NCI-H526 (cell line): ENCODE data around the gene ZNF648.
A peak's percentile ranks its signal among the peaks of the same experiment; 100 is the strongest.
"Not testable (repeated sequence)": the region's sequence is repeated elsewhere in the genome, so short reads cannot be mapped to it uniquely, and the experiment has no call there.

ENCODE experiments used
- DNase-seq, 2 experiments: peaks; one replicate each; lab custom pipeline; 2025; lab: John Stamatoyannopoulos, UW

The ZNF648 gene

DNA sequence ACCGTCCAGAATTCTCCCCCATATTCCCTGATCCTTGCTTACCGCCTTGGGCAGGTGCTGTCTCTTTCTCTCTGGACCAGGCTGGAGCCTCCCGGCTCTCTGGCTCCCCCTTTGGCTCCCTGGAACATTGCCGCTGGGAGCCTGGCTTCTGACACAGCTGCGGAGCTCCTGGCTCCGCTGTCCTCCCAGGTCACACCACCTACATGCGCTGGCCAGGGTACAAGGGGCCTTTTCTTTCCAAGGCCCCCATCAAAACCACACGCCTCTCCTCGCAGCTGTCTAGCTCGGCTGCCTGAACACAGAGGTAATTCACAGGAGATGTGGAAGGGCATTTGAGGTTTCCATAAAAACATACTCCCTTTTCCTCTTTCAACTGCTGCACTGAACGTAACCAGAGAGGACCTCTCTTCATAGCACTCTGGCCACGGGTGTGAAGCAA, 7.5 kb upstream of the ZNF648 start:
- DNase-seq: peak; percentile 87 to 97

DNA sequence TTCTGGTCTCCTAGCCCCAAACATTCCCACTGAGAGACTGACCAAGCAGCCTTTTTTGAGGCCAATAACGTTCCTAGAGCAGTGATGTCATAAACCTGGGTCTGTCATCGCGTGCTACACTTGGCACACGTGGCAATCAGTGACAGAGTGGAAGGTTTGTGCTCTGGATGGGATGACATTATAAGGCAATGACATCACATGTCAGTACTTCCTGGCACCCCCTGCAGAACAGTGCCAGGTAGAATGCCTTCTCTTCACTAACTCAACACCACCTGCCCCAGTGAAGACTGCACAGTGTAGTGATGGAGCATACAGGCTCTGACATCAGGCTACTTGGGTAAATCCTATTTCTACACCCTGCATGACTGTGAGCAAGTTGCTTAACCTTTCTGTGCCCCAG, 5.4 kb upstream of the ZNF648 start:
- no peak for DNase-seq

DNA sequence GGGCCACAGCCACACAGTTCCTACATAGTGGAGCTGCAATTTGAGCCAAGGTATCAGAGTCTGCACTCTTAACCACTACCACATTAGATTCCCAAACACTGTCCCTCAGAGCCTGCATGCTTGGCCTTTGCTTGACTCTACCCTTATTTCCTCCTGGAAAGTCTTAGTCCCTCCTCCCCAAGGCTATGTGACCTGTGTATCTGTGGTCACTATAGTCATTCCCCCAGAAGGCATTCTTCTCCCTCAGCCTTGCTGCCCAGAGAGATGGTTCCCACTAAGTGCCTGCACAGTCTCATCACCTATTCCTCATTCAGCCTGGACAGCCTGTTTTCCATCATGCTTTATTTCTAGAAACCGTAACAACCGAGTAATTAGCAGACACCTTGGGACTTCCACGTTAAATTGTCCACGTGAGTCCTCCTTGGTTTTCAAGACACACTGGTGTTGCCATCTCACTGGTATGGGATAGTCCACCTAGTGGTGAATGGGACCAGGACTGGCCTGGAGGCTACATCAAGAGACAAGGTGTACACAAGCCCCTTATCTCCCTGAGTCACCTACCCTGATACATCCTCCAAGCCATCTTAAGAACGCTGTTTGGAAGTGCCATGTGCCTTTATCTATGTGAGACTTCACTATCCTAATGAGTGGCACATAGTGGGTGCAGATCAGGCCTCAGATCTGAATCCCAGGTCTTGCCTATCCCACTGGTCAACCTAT, 3.8 kb upstream of the ZNF648 start:
- no peak for DNase-seq

DNA sequence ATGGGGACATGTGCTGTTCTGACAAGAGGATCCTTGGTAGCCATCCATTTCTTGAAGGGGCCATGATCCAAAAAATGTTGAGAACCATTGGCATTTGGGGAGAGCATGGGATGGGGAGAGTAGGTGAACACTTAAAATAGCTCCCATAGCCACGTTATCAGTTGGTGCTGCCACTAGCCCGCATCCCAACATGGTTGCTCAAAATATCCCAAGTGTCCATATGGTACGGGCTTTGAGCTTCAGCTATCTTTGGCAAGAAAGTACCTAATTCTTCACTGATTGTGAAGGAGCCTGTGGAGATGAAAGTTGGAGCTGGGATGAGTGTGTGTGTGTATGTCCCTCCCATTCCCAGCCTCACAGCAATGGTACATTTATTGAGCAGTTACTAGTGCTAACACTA, 3.1 kb upstream of the ZNF648 start:
- no peak for DNase-seq

DNA sequence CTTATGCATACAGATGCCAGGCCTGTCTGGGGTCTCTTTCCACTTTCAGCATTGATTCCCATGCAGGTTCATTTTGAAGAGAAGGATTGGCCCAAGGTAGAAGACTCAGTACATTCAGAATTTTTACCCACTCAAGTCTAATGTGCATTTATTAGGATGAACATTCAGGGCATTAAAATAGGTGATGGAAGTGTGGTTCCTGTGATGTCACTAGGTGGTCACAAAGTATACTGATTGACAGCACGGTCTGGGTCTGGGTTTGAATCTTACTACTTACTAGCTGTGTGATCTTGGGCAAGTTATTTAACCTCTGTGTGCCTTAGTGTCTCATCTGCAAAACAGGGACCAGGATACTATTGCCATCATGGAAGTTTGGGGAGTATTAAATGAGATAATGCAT, 711 bp upstream of the ZNF648 start:
- DNase-seq: no peak

DNA sequence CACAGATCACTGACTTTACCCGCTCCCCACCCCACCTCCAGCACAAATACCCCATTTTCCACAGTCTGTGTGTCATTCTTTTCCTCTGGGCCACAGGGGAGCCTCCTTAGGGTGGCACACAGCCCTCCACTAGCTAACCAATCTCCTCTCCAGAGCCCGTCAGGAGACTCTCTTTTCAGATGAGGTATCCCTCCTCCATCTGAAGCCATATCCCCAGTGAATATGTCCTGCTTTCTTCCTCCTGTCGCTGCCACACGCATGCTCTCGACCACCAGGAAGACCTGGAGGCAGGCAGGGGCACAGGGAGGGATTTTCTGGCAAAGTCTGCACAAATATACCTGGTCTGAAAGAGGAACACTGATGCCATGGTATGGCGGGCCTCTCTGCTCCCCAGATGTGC, 635 bp downstream of the ZNF648 start:
- no peak for DNase-seq

DNA sequence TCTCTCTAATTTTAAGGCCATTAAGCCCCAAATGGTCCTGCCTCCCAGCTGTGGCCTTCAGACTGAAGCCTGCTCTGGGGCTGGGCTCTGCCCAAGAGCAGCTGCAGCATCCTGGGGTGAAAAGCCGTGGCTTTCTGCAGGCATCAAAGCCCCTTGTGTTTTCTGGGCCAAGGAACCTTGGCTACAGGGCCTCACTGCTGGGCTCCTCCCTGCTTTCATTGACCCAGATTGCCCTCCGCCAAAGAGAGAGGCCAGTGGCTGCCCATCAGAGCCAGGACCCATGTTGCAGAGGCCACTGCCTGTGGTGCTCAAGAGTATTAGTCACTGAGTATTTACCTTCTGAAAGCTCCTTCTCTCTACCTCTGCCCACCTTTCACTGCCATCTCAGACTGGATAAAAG, 1.6 kb downstream of the ZNF648 start:
- no peak for DNase-seq

DNA sequence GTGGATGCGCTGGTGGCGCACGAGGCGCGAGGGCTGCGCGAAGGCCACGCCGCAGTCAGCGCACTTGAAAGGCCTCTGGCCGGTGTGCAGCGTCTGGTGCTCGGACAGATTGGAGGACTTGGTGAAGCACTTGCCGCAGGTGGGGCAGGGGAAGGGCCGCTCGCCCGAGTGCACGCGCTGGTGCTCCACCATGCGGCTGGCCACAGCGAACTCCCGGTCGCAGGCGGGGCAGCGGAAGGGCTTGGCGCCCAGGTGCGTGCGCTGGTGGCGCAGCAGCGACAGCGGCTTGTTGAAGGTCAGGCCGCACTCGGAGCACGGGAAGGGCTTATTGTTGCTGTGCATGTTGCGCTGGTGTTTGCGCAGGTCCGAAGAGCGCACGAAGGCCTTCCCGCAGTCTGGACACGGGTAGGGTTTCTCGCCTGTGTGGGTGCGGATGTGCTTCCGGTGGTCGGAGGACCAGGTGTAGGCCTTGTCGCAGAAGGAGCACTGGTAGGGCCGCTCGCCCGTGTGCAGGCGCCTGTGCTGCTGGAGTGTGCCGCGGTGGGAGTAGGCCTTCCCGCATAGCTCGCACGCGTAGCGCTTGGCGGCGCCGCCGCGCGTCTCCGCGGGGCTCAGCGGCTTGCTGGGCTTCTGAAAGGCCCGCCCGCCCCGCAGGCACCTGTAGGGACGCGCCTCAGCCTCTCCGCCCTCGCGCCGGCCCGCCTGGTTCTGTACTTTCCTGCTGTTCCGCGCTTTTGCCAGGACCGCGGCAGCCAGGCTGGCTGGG, 4.7 kb downstream of the ZNF648 start:
- DNase-seq: no peak

DNA sequence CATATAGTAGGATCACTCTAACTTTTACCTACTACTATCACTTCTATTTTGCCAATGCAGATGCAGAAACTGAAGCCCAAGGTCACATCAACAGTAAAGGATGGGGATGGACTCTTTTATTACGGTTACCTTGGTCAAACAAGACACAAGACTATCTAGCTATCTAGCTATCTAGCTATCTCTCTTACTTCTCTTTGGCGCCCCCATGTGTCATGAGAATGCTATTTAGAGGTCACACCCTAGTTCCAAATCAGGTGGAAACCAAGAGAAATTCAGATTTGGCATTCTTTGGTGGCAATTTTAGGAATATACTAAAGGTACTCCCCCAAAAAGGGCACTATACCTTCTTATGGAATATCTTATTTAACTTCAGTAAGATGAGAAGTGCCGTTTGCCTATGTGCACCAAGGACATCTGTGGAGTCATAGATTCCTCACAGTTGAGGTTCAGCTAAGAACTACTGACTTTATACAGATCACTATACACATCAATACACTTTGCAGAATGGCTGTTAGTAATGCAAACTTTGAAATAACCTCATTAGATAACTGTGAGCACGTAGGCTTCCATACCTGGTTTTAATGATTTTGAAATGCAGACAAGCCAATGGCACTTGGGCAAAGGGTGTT, 6.7 kb downstream of the ZNF648 start:
- DNase-seq: peak; percentile 61 to 86

DNA sequence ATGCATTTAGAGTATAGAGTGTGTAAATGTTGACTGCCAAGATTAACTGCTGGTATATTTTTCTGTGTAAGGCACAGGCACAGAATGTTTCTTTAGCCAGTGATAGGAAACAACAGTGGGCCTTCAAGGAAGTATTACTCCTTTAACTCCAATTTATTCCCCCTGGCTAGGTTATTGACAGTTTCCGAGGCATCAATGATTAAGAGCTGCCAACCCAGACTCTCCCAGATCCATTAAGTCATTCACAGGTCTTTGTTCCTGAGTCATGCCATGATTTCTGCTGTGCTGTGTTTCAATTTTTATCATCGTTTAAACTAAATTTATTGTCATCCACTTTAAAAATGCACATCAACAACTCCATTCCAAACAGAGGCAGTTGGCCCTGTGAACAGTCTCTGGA, 9.2 kb downstream of the ZNF648 start:
- DNase-seq: no peak

DNA sequence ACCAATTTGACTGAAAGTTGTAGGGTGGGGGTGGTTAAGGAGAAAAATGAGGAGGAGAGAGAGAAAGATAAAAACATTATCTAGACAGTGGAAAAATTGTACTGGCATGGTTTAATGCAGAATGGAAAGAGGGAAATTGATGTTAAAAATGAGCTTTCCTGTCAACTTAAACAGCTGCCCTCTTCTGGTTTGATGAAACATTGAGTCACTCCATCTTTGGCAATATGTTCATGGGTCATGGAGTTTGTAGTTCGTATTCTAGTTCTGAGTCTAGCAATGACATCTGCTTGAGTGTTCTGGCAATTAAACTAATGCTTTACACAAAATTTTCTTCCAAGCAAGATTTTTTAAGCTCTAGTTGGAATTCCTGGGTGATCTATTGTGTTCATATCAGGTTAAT, 9.6 kb downstream of the ZNF648 start:
- no peak for DNase-seq

DNA sequence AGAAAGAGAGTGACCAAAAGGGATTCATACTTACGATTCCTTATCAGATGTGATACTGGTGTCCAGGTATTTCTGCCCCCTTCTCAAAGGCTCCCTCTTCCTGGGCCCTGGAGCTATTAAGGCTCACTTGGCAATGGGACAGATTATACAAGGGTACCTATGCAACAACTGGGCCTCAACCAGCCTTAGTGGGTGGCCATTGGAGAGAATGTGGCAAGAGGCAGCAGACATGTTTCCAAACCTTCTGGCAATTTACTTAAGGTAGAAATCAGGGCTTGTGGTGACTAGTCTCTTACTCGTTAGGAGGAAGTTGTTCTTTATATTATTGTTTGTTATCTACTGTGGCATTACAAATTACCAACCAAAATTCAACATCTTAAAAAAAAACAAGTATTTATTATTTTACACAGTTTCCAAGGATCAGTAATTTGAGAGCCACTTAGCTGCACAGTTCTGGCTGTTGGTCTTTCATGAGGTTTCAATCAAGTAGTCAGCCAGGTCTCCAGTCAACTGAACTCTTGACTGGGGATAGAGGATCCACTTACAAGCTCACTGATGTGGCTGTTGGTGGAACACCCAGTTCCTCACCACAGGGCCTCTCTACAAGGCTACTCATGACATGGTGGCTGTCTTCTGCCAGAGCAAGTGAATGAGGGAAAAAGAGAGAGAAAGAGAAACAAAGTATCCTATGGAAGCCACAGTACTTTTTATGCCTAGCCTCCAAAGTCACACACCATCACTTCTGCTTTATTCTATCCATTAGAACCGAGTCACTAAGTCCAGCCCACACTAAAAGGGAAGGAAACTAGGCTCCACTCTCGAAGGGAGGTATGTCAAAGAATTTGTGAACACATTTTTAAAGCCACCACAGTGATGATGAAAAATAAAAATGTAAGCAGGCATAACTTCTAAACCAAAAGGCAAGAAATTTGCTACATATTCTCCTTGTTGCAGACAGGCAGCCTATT, 10.7 kb downstream of the ZNF648 start:
- DNase-seq: no peak

DNA sequence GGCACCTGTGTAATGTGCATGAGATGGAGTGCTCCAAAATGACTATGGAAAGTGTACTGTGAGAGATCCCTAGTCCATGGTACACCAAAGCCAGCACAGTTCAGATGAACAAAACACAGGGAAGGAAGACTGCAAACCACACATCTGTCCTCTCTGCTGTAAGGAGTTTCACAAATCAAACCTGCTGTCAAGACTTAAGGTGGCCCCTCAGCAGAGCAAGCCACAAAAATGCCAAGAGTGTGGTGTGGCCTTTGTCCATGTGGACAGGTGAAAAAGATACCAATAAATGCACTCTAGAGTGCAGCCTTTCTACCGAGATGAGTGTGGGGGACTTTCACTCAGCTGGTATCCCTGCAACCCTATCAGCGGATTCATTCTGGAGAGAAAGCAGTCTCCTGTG, 12.9 kb downstream of the ZNF648 start:
- DNase-seq: no peak

DNA sequence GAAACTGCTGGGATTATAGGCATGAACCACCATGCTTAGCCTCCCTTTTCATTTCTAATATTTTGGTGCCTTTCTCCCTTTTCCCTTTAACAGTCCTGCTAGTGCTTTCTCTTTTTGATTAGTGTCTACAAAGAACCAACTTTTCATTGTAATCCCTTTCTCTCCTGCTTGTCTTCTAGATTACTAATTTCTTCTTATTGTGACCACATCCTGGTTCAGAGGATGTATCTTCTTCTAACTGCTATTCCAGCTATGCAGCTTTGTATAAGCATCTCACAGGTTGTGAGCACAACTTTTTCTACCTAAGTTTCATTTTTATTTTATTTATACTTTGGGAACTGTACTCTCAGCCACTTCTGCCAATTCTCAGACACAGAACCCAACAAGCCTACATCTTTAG, 14.7 kb downstream of the ZNF648 start:
- no peak for DNase-seq

DNA sequence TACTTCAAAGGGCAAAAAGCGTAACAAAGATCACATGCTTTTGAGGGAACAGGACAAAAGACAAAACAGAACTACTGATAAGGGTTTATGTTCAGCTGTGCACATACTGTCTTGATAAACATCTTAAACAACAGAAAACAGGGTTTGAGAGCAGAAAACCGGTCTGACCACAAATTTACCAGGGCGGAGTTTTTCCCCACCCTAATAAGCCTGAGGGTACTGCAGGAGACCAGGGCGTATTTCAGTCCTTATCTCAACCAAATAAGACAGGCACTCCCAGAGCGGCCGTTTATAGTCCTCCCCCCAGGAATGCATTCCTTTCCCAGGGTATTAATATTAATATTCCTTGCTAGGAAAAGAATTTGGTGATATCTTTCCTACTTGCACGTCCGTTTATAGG, 16.0 kb downstream of the ZNF648 start:
- DNase-seq: not testable (repeated sequence)

DNA sequence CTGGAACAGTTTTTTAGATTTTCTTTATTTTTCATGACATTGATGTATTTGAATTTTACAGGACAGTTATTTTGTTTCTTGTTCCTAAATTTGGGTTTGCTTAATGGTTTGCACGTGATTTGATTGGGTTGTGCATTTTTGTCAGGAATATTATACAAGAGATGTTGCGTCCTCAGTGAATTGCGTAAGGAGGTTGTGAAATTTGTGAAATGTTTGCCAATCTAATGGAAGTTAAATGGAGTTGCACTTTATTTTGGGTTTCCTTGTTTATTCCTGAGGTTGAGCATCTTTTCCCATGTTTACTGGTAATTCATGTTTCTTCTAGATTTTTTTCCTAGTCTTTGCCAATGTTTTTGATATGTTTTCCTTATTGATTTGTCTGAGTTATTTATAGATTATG, 19.9 kb downstream of the ZNF648 start:
- DNase-seq: no peak

DNA sequence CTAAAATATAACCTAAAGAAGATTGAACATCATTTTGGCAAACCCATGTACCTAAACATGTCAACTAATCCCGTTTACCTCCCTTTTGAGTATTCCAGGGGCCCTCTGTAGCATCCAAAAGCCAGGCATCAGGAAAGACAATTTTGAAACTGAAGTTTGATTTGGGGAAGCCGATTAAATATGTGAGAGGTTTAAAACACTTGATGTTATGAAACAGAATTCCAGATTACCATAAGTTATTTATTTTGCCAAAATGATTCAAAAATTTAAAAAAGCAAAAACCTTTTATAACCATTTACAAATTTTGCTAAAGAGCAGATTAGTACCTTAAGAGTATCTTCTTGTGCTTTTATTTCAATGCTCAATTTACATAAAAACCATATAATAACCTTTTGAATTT, 23.3 kb downstream of the ZNF648 start:
- DNase-seq: no peak

DNA sequence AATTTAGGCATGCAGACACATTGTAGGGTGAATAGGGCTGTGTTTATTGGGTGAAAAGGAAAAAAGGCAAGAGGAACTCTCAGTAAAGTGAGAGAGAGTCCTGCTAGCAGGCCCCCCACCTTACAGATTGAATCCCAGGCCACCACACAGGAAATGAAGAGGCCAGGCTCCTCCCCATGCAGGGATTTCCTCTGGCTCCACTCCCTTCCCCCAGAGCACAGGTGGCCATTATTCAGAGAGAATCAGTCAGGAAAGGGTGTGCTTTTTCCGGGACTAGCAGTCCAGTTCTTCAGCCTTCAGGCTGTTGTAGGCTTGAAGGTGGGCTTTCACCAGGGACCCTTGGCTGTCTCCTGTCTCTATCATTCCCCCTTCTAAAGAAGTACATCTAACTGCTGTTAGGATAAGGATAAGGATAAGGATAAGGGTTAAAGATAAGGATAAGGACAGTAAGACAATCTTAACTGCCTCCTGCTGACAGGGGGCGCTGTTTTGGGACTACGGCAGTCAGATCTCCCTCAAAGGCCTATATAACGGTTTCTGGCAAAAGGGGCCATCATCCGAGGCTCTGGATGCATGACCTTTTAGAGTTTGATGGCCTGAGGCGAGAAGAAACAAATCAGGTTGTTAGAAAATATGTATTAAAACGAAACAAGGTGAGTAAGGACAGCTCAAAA, 26.3 kb downstream of the ZNF648 start:
- DNase-seq: peak in 1 of 2 experiments; percentile 23

DNA sequence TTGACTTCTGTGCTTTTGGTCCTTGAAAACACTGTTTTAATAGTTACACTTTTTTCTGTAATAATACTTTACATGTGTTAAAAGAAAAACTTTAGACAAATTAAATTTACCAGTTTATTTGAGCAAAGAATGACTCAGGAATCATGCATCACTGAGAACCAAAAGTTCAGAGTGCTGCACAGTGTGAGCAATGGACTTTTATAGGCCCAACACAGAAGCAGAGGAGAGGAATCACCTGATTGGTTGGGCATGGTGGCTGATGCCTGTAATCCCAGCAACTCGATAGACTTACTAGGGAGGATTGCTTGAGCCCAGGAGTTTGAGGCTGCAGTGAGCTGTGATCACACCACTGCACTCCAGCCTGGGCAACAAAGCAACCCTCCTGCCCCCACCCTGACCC, 29.3 kb downstream of the ZNF648 start:
- no peak for DNase-seq

DNA sequence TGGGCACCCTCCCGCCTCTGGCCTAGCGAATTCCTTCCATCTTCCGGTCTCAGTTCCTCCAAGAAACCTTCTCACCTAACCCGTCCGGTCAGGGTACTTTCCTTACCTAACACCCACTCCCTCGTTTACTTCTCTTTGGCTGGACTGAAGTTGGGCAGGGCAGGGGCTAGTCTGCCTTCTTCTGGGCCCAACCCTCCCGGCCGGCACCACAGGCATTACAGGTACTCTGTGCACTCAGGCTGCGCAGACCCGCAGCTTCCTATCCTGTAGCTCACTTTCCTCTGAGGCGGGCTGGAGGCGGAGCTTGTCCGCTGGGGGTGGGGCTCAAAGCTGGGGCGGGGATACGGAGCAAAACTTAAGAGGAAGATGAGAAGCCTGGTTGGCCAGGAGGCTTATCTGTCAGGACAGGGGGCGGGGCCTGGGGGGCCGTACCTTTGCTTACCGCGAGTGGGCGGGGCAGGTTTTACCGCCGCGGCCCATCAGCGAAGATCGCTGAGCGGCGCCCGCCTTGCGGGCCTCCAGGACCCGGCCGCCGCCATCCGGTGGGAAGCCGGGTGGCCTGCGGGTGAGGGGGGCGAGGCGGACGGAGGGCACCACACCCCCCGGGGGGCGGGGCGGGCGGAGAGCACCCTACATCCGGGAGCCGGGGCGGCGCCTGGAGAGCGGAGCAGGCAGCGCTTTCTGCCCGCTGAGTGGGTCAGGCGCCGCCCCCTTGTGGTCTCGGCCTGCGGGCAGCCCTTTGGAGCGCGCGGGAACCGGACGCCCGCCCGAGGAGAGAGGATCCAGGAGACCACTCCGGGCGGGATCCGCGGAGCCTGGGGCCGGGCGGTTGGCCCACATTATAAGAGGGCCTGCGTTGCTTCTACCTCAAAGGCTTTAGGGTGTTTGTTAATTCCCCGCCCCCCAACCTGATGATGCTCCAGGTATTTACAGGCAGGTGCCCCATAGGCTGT, 31.9 kb downstream of the ZNF648 start:
- DNase-seq: peak; percentile 98 to 100
